ENCODE results near the gene CCDC91.

DNA sequence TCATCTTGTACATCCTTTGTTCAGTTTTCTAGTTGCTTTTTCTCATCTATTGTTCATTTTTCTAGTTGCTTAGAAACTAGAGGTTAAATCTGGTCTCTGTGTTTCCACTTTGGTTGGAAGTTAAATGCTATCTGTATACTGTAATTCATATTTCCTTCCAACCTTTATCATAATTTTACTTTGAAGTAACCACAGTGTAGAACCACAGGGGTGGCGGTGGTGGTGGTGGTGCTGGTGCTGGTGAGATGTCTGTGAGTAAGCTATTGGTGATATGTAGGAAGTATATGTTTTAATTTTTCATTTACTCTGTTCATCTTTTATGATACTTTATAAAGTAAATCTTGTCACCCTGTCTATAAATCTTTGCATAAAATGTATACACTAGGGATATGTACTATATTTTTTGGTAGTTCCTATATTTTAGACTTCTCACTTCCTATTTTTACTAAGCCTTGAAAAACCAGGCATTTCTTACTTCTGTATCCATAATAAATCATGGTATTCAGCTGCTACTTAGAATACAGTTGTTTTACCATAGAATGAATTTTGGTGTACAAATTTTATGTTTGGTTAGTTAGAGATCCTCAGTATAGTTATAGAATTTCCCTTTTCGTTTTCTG, 31.9 kb downstream of the CCDC91 start:
- TF ChIP-seq, protein P1, sequence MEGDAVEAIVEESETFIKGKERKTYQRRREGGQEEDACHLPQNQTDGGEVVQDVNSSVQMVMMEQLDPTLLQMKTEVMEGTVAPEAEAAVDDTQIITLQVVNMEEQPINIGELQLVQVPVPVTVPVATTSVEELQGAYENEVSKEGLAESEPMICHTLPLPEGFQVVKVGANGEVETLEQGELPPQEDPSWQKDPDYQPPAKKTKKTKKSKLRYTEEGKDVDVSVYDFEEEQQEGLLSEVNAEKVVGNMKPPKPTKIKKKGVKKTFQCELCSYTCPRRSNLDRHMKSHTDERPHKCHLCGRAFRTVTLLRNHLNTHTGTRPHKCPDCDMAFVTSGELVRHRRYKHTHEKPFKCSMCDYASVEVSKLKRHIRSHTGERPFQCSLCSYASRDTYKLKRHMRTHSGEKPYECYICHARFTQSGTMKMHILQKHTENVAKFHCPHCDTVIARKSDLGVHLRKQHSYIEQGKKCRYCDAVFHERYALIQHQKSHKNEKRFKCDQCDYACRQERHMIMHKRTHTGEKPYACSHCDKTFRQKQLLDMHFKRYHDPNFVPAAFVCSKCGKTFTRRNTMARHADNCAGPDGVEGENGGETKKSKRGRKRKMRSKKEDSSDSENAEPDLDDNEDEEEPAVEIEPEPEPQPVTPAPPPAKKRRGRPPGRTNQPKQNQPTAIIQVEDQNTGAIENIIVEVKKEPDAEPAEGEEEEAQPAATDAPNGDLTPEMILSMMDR (IDR thresholded peaks at IDR 0.05): no peak
- no peak for TF ChIP-seq POLR2A (IDR thresholded peaks at IDR 0.05)

Measured in Peyer's patch (tissue), 4 donors.